PFSK-1 (cell line): Measurements from ENCODE around the gene PRKN.

Source experiments
- FOXP2 ChIP-seq: optimal IDR thresholded peaks from 2 replicates; pipeline ENCODE3; 2011; ENCODE audit warnings: borderline replicate concordance, control low read depth, inconsistent platforms; ENCODE audit not compliant: insufficient read depth; ENCODE audit errors: extremely low read length, extremely low read depth
- POLR2AphosphoS5 ChIP-seq: IDR thresholded peaks from 2 replicates; pipeline ENCODE4 v1.6.1; 2012; ENCODE audit warnings: low read depth, mild to moderate bottlenecking, control low read depth, low read length, moderate library complexity
- SIN3A ChIP-seq: IDR thresholded peaks from 2 replicates; pipeline ENCODE4 v1.6.1; 2012; ENCODE audit warnings: mild to moderate bottlenecking, low read length, moderate library complexity, borderline replicate concordance; ENCODE audit not compliant: insufficient read depth

DNA sequence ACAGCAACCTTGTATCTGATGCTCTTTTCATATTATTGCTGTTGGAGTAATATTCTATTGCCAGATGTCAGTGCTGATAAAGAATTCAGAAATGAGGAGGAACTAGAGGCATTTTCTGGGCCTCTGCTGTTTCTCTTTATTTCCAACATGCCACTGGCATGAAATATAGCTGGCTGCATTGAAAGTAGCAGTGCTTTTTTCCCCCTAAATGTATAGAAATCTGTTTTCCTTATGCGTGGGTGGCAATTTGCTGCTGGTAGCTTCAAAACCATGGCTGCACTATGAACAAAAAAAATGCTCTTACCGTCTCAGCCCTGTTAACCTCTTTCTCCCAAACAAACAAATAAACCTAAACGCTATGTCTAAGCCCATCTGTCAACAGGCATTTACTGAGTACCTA lies 1011.4 kb downstream of the PRKN start:
- TF ChIP-seq POLR2AphosphoS5 (no peak), FOXP2 (no peak), SIN3A (no peak)
